Activated CD8-positive, alpha-beta memory T cell treated with anti-CD3 and anti-CD28 coated beads for 1 hour (primary cell): Measurements from ENCODE around the gene PCSK6.

Experiments
- DNase-seq, 2 donors: peaks; one replicate each; pipeline ENCODE4 v3.0.0-alpha.2; 2020; ENCODE audit warnings: low read depth in 1 of 2; ENCODE audit errors: extremely low read depth in 1 of 2

The PCSK6 gene

GRCh38 chr15:101258238-101259144 lies 231.0 kb downstream of the PCSK6 start:
- DNase-seq = peak in 1 of 2 donors; percentile 34

- DNase-seq = no peak
These were observed 232.8 kb downstream of the PCSK6 start for GRCh38 chr15:101256757-101257156.

- DNase-seq = no peak
These were observed 233.8 kb downstream of the PCSK6 start for GRCh38 chr15:101255615-101256241.

GRCh38 chr15:101255051-101255395 lies 234.5 kb downstream of the PCSK6 start:
- DNase-seq = no peak

GRCh38 chr15:101254157-101255050 lies 235.1 kb downstream of the PCSK6 start:
- no peak for DNase-seq
